GM12878 (cell line): Measurements from ENCODE around the gene PTPN14. TPM values are rescaled to one million over a fixed set of nuclear protein-coding genes. Genes with fewer than 3 reads are reported as not detected.
"Not testable (repeated sequence)": the region's sequence is repeated elsewhere in the genome, so short reads cannot be mapped to it uniquely, and the experiment has no call there.

Experiments used
- ATAC-seq: fragments of 200-7000 bp; cut with Tn5 transposase; 3 replicates; pipeline ENCODE4 v1.9.1; 2020; ENCODE audit warnings: mild to moderate bottlenecking, moderate library complexity
- BruUV-seq: library from RNA; stranded (reverse); fragments of 400-500 nt; replicated peaks from 2 replicates; lab custom pipeline; 2021; lab: Mats Ljungman, UMichigan
- CTCF ChIA-PET: fragments of 300-600 bp; sonication (Branson Sonifier 250); formaldehyde crosslinking; extraction: SDS; loops from one replicate; lab custom pipeline; 2021; ENCODE audit warnings: inconsistent platforms; lab: Yijun Ruan, JAX
- POLR2A ChIA-PET: fragments of 350-600 bp; formaldehyde crosslinking; extraction: SDS; loops from one replicate; lab custom pipeline; 2021; ENCODE audit warnings: inconsistent platforms; lab: Charles Lee
- RAD21 ChIA-PET: fragments of 300-600 bp; sonication (Branson Sonifier 250); formaldehyde crosslinking; loops from one replicate; lab custom pipeline; 2023; ENCODE audit warnings: antibody characterized with exemption; ENCODE audit not compliant: unreplicated experiment; lab: Charles Lee
- SMC1A ChIA-PET: fragments of 300-600 bp; sonication (Branson Sonifier 250); formaldehyde crosslinking; loops from one replicate; lab custom pipeline; 2023; ENCODE audit not compliant: unreplicated experiment, uncharacterized antibody; lab: Charles Lee
- DNase-seq: peaks from one replicate; pipeline ENCODE4 v3.0.0-alpha.2; 2011; ENCODE audit warnings: low read depth, low spot score
- FAIRE-seq: peaks from 3 replicates; lab custom pipeline; 2011; peaks lifted over from hg19 to GRCh38; lab: Jason Lieb, UNC
- H2AFZ ChIP-seq: 2 replicates; pipeline ENCODE4 v1.6.0; 2011; ENCODE audit warnings: low read depth, low read length, control low read depth; ENCODE audit not compliant: control insufficient read depth
- H3K27ac ChIP-seq: 2 replicates; pipeline ENCODE4 v1.5.1; 2011; ENCODE audit warnings: control low read depth; ENCODE audit not compliant: control insufficient read depth, insufficient read depth
- H3K27me3 ChIP-seq, 2 experiments: replicated peaks in 1 of 2; 2 replicates each; pipeline versions ENCODE4 v1.6.0 to v1.6.1; 2011; ENCODE audit warnings: low read length in 1 of 2; ENCODE audit not compliant: control insufficient read depth in 2 of 2, insufficient read depth in 2 of 2
- H3K36me3 ChIP-seq, 2 experiments: 2 replicates each; pipeline ENCODE4 v1.5.1; 2011; ENCODE audit warnings: low read length in 1 of 2; ENCODE audit not compliant: control insufficient read depth in 2 of 2, insufficient read depth in 2 of 2
- H3K4me1 ChIP-seq: 2 replicates; pipeline ENCODE4 v1.6.1; 2011; ENCODE audit warnings: mild to moderate bottlenecking, low read length, moderate library complexity, mixed read lengths; ENCODE audit not compliant: control insufficient read depth, insufficient read depth
- H3K4me2 ChIP-seq: 2 replicates; pipeline ENCODE4 v1.6.0; 2011; ENCODE audit warnings: control low read depth; ENCODE audit not compliant: control insufficient read depth, insufficient read depth
- H3K4me3 ChIP-seq: fragments of 200-600 bp; sonication (generic); 2 replicates; pipeline ENCODE4 v1.5.1; 2016
- H3K79me2 ChIP-seq: 2 replicates; pipeline ENCODE4 v1.6.0; 2011; ENCODE audit warnings: low read length; ENCODE audit not compliant: control insufficient read depth, insufficient read depth
- H3K9ac ChIP-seq: 2 replicates; pipeline ENCODE4 v1.8.0; 2011; ENCODE audit warnings: low read length, control low read depth, mixed read lengths; ENCODE audit not compliant: control insufficient read depth, insufficient read depth
- H3K9me3 ChIP-seq: replicated peaks from 3 replicates; pipeline ENCODE4 v1.5.1; 2011; ENCODE audit warnings: mild to moderate bottlenecking, low read length; ENCODE audit not compliant: control insufficient read depth, insufficient read depth
- H4K20me1 ChIP-seq: 2 replicates; pipeline ENCODE4 v1.6.0; 2011; ENCODE audit not compliant: control insufficient read depth, insufficient read depth
- CHD1 ChIP-seq: IDR thresholded peaks from 2 replicates; pipeline ENCODE4 v1.6.1; 2012; ENCODE audit warnings: low read depth, low read length, improper control_type of control experiment
- CREB1 ChIP-seq: IDR thresholded peaks from 2 replicates; pipeline ENCODE4 v1.6.1; 2012; ENCODE audit warnings: low read depth, mild to moderate bottlenecking, inconsistent platforms
- HDGF ChIP-seq: fragments of 450-650 bp; IDR thresholded peaks from 2 replicates; pipeline ENCODE4 v1.6.1; 2016; ENCODE audit warnings: antibody characterized with exemption
- KDM1A ChIP-seq: fragments of 200-600 bp; sonication (generic); IDR thresholded peaks from 2 replicates; pipeline ENCODE4 v1.6.1; 2016; ENCODE audit warnings: borderline replicate concordance
- MEF2A ChIP-seq: IDR thresholded peaks from 2 replicates; pipeline ENCODE4 v1.6.1; 2011; ENCODE audit warnings: low read depth, mild to moderate bottlenecking, low read length, moderate library complexity; ENCODE audit not compliant: insufficient read depth
- MXI1 ChIP-seq: fragments of 150-350 bp; IDR thresholded peaks from 2 replicates; pipeline ENCODE4 v1.6.1; 2011; ENCODE audit warnings: low read depth, mild to moderate bottlenecking, inconsistent platforms, low read length, improper control_type of control experiment
- RELA ChIP-seq: fragments of 450-650 bp; IDR thresholded peaks from 2 replicates; pipeline ENCODE4 v1.8.0; 2014; ENCODE audit warnings: borderline replicate concordance; ENCODE audit not compliant: partially characterized antibody
- SMAD5 ChIP-seq: IDR thresholded peaks from 2 replicates; pipeline ENCODE4 v1.6.1; 2016; ENCODE audit warnings: antibody characterized with exemption, low read depth
- WGBS: methylation state at CpG from one replicate; pipeline ENCODE4 v1.1.6; 2016; ENCODE audit warnings: low lambda C conversion rate; ENCODE audit not compliant: insufficient replicate concordance, insufficient coverage; ENCODE audit errors: missing lambda C conversion rate; 5-methylcytosine and 5-hydroxymethylcytosine counted together
- in situ Hi-C: fragments of 300-500 bp; cut with MboI; formaldehyde crosslinking; loops from 9 replicates; pipeline ENCODE4 v1.14.3; 2018; ENCODE audit warnings: mixed read lengths
- intact Hi-C: fragments of 100-400 bp; cut with micrococcal nuclease; formaldehyde crosslinking; loops from one replicate; pipeline ENCODE4 v1.14.2; 2022; ENCODE audit not compliant: unreplicated experiment
- polyA plus RNA-seq, 11 experiments: library from polyadenylated mRNA; depleted of rRNA in 4 of 11; unstranded in 6 of 11; stranded (reverse) in 5 of 11; fragments of >200 nt; fragmentation: Nextera tagmentation in 4 of 11; fragmentation: Illumina TruSeq in 1 of 11; extraction: Ambion mirVana in 4 of 11; extraction: Trizol in 1 of 11; gene quantifications; 1 replicate in 1 of 11; 2 replicates in 10 of 11; pipeline versions ENCODE4 v1.2.1 to v1.2.3, GENCODE V29; 2011 to 2016; ENCODE audit warnings: inconsistent platforms in 2 of 11, missing spikeins in 2 of 11, low read depth in 1 of 11
- total RNA-seq, 4 experiments: library from RNA; depleted of rRNA in 3 of 4; stranded (reverse); fragments of >200 nt in 3 of 4; fragmentation: Illumina TruSeq in 1 of 4; extraction: Trizol in 1 of 4; gene quantifications; 2 replicates each; pipeline versions ENCODE4 v1.2.1 to v1.2.3, GENCODE V29; 2013 to 2021
- TF ChIP-seq, protein P1 (sequence below): fragments of 450-650 bp; IDR thresholded peaks from 2 replicates; pipeline ENCODE4 v1.6.1; 2018; ENCODE audit warnings: borderline replicate concordance, mild to moderate bottlenecking; ENCODE audit not compliant: partially characterized antibody

Gene PTPN14
- total and polyA plus RNA-seq, 10 of the 15 experiments (the other 5 are each of a cell fraction or from before 2014, with no cell fraction given) = 0.05 to 5.1 (median 0.44) TPM

DNA sequence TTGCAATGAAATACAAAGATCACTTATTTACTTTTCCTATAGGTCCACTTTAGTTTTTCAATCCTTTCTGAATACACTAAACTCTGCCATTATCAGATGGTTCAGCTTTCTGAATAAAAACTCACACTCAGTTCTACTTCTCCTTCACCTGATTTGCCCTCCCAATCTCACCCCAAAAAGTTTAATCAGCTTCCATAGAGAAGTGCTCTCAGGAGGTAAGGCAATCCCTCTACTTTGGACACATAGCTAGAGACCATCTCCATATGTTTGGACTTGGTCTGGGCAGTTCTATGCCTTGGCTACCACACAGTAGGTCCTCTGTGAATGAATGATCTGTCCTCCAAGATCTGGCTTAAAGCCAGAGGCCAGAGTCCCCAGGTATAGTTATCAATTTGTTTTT, 40.9 kb downstream of the PTPN14 start:
- H3K4me2 ChIP-seq = no peak overlapping the region
- SMC1A ChIA-PET = interaction anchor here (2.0 kb wide), 1 partner anchor 13 kb away, joined by 10 read pairs; no protein-coding TSS in a partner anchor
- no peaks in the 10 kb centered on the region for H3K9me3 ChIP-seq
- no TSS peak for BruUV-seq
- no peaks in the 10 kb centered on the region for H3K4me1 ChIP-seq
- H3K79me2 ChIP-seq = no peaks in the 10 kb centered on the region
- no peaks in the 10 kb centered on the region for H3K36me3 ChIP-seq
- H4K20me1 ChIP-seq = no peaks in the 10 kb centered on the region
- in situ Hi-C loops (no loop called here), intact Hi-C loops (no loop called here)
- ATAC-seq (no peak), DNase-seq (no peak), FAIRE-seq (no peak)
- no peak for TF ChIP-seq KDM1A
- no peak for TF ChIP-seq MEF2A
- TF ChIP-seq MXI1 = no peak
- no peak for TF ChIP-seq HDGF
- TF ChIP-seq SMAD5 = no peak
- TF ChIP-seq, protein P1, sequence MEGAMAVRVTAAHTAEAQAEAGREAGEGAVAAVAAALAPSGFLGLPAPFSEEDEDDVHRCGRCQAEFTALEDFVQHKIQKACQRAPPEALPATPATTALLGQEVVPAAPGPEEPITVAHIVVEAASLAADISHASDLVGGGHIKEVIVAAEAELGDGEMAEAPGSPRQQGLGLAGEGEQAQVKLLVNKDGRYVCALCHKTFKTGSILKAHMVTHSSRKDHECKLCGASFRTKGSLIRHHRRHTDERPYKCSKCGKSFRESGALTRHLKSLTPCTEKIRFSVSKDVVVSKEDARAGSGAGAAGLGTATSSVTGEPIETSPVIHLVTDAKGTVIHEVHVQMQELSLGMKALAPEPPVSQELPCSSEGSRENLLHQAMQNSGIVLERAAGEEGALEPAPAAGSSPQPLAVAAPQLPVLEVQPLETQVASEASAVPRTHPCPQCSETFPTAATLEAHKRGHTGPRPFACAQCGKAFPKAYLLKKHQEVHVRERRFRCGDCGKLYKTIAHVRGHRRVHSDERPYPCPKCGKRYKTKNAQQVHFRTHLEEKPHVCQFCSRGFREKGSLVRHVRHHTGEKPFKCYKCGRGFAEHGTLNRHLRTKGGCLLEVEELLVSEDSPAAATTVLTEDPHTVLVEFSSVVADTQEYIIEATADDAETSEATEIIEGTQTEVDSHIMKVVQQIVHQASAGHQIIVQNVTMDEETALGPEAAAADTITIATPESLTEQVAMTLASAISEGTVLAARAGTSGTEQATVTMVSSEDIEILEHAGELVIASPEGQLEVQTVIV = no peak
- TF ChIP-seq CREB1 = no peak
- TF ChIP-seq CHD1 = no peak
- TF ChIP-seq RELA = no peak
- H3K9ac ChIP-seq = no peak overlapping the region
- RAD21 ChIA-PET = no interaction called here
- no peak overlapping the region for H3K27ac ChIP-seq
- POLR2A ChIA-PET = no interaction called here
- H3K4me3 ChIP-seq = no peak overlapping the region
- H3K27me3 ChIP-seq = no peaks in the 10 kb centered on the region; a peak in 1 of 4 replicates
- CTCF ChIA-PET = interaction anchor here (0.8 kb wide), 1 partner anchor 10 kb away, joined by 3 read pairs; no protein-coding TSS in a partner anchor
- H2AFZ ChIP-seq = no peak overlapping the region

- H2AFZ ChIP-seq, DNase-seq, ATAC-seq, H3K27me3 ChIP-seq, CTCF ChIA-PET, H3K4me1 ChIP-seq, in situ Hi-C loops, H3K4me3 ChIP-seq, H3K9me3 ChIP-seq, H3K27ac ChIP-seq, H3K4me2 ChIP-seq, H3K79me2 ChIP-seq, H4K20me1 ChIP-seq, FAIRE-seq, intact Hi-C loops, BruUV-seq, H3K9ac ChIP-seq, H3K36me3 ChIP-seq: not testable (repeated sequence)
- SMC1A ChIA-PET = interaction anchor here (0.6 to 2.9 kb wide), 6 partner anchors 7 to 39 kb away, joined by 3 to 10 read pairs (median 4); no protein-coding TSS in a partner anchor
- RAD21 ChIA-PET = interaction anchor here (1.1 to 1.3 kb wide), 2 partner anchors 11 to 54 kb away, joined by 3 read pairs; no protein-coding TSS in a partner anchor
- WGBS = 10% methylated on average over 3 of the region's 3 CpGs
- POLR2A ChIA-PET = interaction anchor here (1.0 kb wide), 1 partner anchor 47 kb away, joined by 3 read pairs; no protein-coding TSS in a partner anchor
Measured at GRCh38 chr1:214509622-214510021, 41.8 kb downstream of the PTPN14 start.
